ENCODE data around the gene ACADL. TPM values are rescaled to one million over a fixed set of nuclear protein-coding genes. Genes with fewer than 3 reads are reported as not detected.

Gene ACADL
- total and polyA plus RNA-seq, 2 donors (not counting 3 experiments of a cell fraction or from before 2014, with no cell fraction given): not detected

GRCh38 chr2:210226223-210226622 is 976 bp upstream of the ACADL start:
- no peak overlapping the region for H3K9ac ChIP-seq (replicated peaks; ENCODE audit: extremely low read depth, insufficient read depth, low read length)
- intact Hi-C loops (cut with micrococcal nuclease): no loop called here
- POLR2A ChIA-PET: no interaction called here

More at GRCh38 chr2:210226223-210226622, 976 bp upstream of the ACADL start:
- dilution Hi-C loops (cut with MboI; ENCODE audit: extremely low pct_ligation_motif_present, low sequenced_read_pairs): no loop called here
- peaks cover 5% of the 10 kb centered on the region for H3K4me1 ChIP-seq (ENCODE audit: control insufficient read depth, extremely low read depth, insufficient read depth, low read length)
- FAIRE-seq (no peak), DNase-seq (ENCODE audit: low read depth, low spot score) (no peak)
- no peaks in the 10 kb centered on the region for H3K9me3 ChIP-seq (replicated peaks; ENCODE audit: control insufficient read depth, insufficient read depth, low read length)
- no peak overlapping the region for H3K4me3 ChIP-seq (replicated peaks in 1 of 3; ENCODE audit: insufficient read depth in 1 of 3, low read depth in 1 of 3, low read length in 3 of 3)
- BruUV-seq (replicated peaks): no TSS peak
- CTCF ChIA-PET: no interaction called here
- no peak for TF ChIP-seq EZH2 (IDR thresholded peaks at IDR 0.05; ENCODE audit: borderline replicate concordance, low read depth, low read length, severe bottlenecking)
- no peak for TF ChIP-seq JUN (IDR thresholded peaks at IDR 0.05; ENCODE audit: borderline replicate concordance, insufficient read depth, insufficient read length, low read depth)
- TF ChIP-seq POLR2AphosphoS5 (IDR thresholded peaks at IDR 0.05; ENCODE audit: insufficient read depth, low read depth, low read length): no peak
- no peak for TF ChIP-seq GATA2 (IDR thresholded peaks at IDR 0.05; ENCODE audit: insufficient read depth, insufficient read length, low read depth, low read length)
- no peak for TF ChIP-seq MAX (IDR thresholded peaks at IDR 0.05; ENCODE audit: insufficient read depth, insufficient read length)
- TF ChIP-seq POLR2A (IDR thresholded peaks at IDR 0.05; ENCODE audit: low read depth, low read length): no peak
- TF ChIP-seq MYC (IDR thresholded peaks at IDR 0.05; ENCODE audit: low read depth, low read length): no peak
- TF ChIP-seq FOS (IDR thresholded peaks at IDR 0.05; ENCODE audit: borderline replicate concordance, insufficient read depth, low read length): no peak
- TF ChIP-seq CTCF (IDR thresholded peaks at IDR 0.05; ENCODE audit: extremely low read depth in 1 of 2, insufficient read depth in 1 of 2, low read depth in 1 of 2, low read length in 2 of 2): no peak
- H3K36me3 ChIP-seq (ENCODE audit: control insufficient read depth in 2 of 2, extremely low read depth in 1 of 2, insufficient read depth in 2 of 2, low read length in 2 of 2): no peaks in the 10 kb centered on the region
- no peak overlapping the region for H3K4me2 ChIP-seq (ENCODE audit: insufficient read depth, low read length)
- H4K20me1 ChIP-seq (replicated peaks; ENCODE audit: control insufficient read depth, extremely low read depth, insufficient read depth, low read length): no peaks in the 10 kb centered on the region
- no peak overlapping the region for H3K27ac ChIP-seq (ENCODE audit: insufficient read depth, low read depth, low read length)
- no peak overlapping the region for H2AFZ ChIP-seq (ENCODE audit: low read depth, low read length)
- peaks cover 18 to 42% of the 10 kb centered on the region in 2 experiments for H3K27me3 ChIP-seq (ENCODE audit: control insufficient read depth in 2 of 2, insufficient read depth in 2 of 2, low read length in 2 of 2)
- H3K79me2 ChIP-seq (ENCODE audit: control insufficient read depth, insufficient read depth, low read length): no peaks in the 10 kb centered on the region
- H3K9me1 ChIP-seq (replicated peaks; ENCODE audit: control insufficient read depth, extremely low read depth, insufficient read depth, low read length): no peaks in the 10 kb centered on the region

Data from endothelial cell of umbilical vein (primary cell).